ENCODE measurements around the gene REEP1.
"Not testable (repeated sequence)": the region's sequence is repeated elsewhere in the genome, so short reads cannot be mapped to it uniquely, and the experiment has no call there.

REEP1 gene

GRCh38 chr2:86347401-86347800, 10.0 kb upstream of the REEP1 start:
- Histone ChIP-seq H3K9me3 (ENCODE audit: control insufficient read depth, insufficient read depth, low read length) (no peaks in the 10 kb centered on the region), H3K36me3 (ENCODE audit: control insufficient read depth, insufficient read depth, low read length) (no peaks in the 10 kb centered on the region), H3K4me3 (ENCODE audit: low read length) (no peak overlapping the region), H3K27ac (ENCODE audit: low read length) (no peak overlapping the region), H3K4me1 (ENCODE audit: control insufficient read depth, insufficient read depth, low read length) (no peaks in the 10 kb centered on the region), H3K27me3 (ENCODE audit: control insufficient read depth, insufficient read depth, low read length) (no peaks in the 10 kb centered on the region)
- WGBS (ENCODE audit: insufficient coverage, insufficient read length), result no CpG with 5 or more reads among the region's 7 CpGs
- no peak for DNase-seq (ENCODE audit: low read depth, low spot score)

- H3K27me3 ChIP-seq (ENCODE audit: control insufficient read depth, insufficient read depth, low read length); H3K4me1 ChIP-seq (ENCODE audit: control insufficient read depth, insufficient read depth, low read length); H3K4me3 ChIP-seq (ENCODE audit: low read length); DNase-seq (ENCODE audit: low read depth, low spot score); H3K9me3 ChIP-seq (ENCODE audit: control insufficient read depth, insufficient read depth, low read length); H3K36me3 ChIP-seq (ENCODE audit: control insufficient read depth, insufficient read depth, low read length); H3K27ac ChIP-seq (ENCODE audit: low read length): not testable (repeated sequence)
- WGBS (ENCODE audit: insufficient coverage, insufficient read length), result no CpG with 5 or more reads among the region's 6 CpGs
Measured at GRCh38 chr2:86345783-86346370, 8.5 kb upstream of the REEP1 start.

GRCh38 chr2:86344404-86344803, 7.0 kb upstream of the REEP1 start:
- Histone ChIP-seq H3K9me3 (ENCODE audit: control insufficient read depth, insufficient read depth, low read length) (no peaks in the 10 kb centered on the region), H3K27ac (ENCODE audit: low read length) (no peak overlapping the region), H3K4me3 (ENCODE audit: low read length) (no peak overlapping the region), H3K27me3 (ENCODE audit: control insufficient read depth, insufficient read depth, low read length) (peaks cover 7% of the 10 kb centered on the region), H3K4me1 (ENCODE audit: control insufficient read depth, insufficient read depth, low read length) (no peaks in the 10 kb centered on the region), H3K36me3 (ENCODE audit: control insufficient read depth, insufficient read depth, low read length) (no peaks in the 10 kb centered on the region)
- no CpG with 5 or more reads among the region's 2 CpGs for WGBS (ENCODE audit: insufficient coverage, insufficient read length)
- DNase-seq (ENCODE audit: low read depth, low spot score), result no peak

DNA sequence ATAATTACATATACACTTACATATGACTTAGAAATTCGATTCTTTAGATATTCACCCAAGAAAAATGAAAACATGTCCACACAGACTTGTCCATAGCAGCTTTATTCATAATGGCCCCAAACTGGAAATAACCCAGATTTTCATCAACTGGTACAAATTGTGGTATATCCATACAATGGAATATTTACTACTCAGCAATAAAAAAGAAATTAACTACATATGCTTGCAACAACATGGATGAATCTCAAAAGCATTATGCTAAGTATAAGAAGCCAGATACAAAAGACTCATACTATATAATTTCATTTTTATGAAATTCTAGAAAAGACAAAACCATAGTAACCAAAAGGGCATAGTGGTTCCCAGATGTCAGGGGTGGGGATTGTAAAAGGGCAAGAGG, 5.1 kb upstream of the REEP1 start:
- Histone ChIP-seq H3K4me1 (ENCODE audit: control insufficient read depth, insufficient read depth, low read length) (no peaks in the 10 kb centered on the region; the same call in 1 of the 2 replicates), H3K27ac (ENCODE audit: low read length) (no peak overlapping the region), H3K36me3 (ENCODE audit: control insufficient read depth, insufficient read depth, low read length) (no peaks in the 10 kb centered on the region), H3K27me3 (ENCODE audit: control insufficient read depth, insufficient read depth, low read length) (peaks cover 22% of the 10 kb centered on the region), H3K9me3 (ENCODE audit: control insufficient read depth, insufficient read depth, low read length) (no peaks in the 10 kb centered on the region), H3K4me3 (ENCODE audit: low read length) (no peak overlapping the region)
- no CpG with 5 or more reads among the region's 1 CpG for WGBS (ENCODE audit: insufficient coverage, insufficient read length)
- no peak for DNase-seq (ENCODE audit: low read depth, low spot score)

- peaks cover 1% of the 10 kb centered on the region; the same call in 1 of the 2 replicates for H3K4me1 ChIP-seq (ENCODE audit: control insufficient read depth, insufficient read depth, low read length)
- no peak for DNase-seq (ENCODE audit: low read depth, low spot score)
- H3K9me3 ChIP-seq (ENCODE audit: control insufficient read depth, insufficient read depth, low read length), result no peaks in the 10 kb centered on the region
- peaks cover 27% of the 10 kb centered on the region for H3K27me3 ChIP-seq (ENCODE audit: control insufficient read depth, insufficient read depth, low read length)
- H3K36me3 ChIP-seq (ENCODE audit: control insufficient read depth, insufficient read depth, low read length), result no peaks in the 10 kb centered on the region
- H3K27ac ChIP-seq (ENCODE audit: low read length), result no peak overlapping the region
- H3K4me3 ChIP-seq (ENCODE audit: low read length), result no peak overlapping the region
Measured at GRCh38 chr2:86341470-86341869, 4.0 kb upstream of the REEP1 start.

- Histone ChIP-seq H3K4me3 (ENCODE audit: low read length) (no peak overlapping the region), H3K36me3 (ENCODE audit: control insufficient read depth, insufficient read depth, low read length) (no peaks in the 10 kb centered on the region), H3K27me3 (ENCODE audit: control insufficient read depth, insufficient read depth, low read length) (peaks cover 36% of the 10 kb centered on the region), H3K4me1 (ENCODE audit: control insufficient read depth, insufficient read depth, low read length) (peaks cover 2% of the 10 kb centered on the region; the same call in 1 of the 2 replicates), H3K27ac (ENCODE audit: low read length) (no peak overlapping the region), H3K9me3 (ENCODE audit: control insufficient read depth, insufficient read depth, low read length) (no peaks in the 10 kb centered on the region)
- no peak for DNase-seq (ENCODE audit: low read depth, low spot score)
- no CpG with 5 or more reads among the region's 10 CpGs for WGBS (ENCODE audit: insufficient coverage, insufficient read length)
Measured at GRCh38 chr2:86338778-86339295, 1.4 kb upstream of the REEP1 start.

DNA sequence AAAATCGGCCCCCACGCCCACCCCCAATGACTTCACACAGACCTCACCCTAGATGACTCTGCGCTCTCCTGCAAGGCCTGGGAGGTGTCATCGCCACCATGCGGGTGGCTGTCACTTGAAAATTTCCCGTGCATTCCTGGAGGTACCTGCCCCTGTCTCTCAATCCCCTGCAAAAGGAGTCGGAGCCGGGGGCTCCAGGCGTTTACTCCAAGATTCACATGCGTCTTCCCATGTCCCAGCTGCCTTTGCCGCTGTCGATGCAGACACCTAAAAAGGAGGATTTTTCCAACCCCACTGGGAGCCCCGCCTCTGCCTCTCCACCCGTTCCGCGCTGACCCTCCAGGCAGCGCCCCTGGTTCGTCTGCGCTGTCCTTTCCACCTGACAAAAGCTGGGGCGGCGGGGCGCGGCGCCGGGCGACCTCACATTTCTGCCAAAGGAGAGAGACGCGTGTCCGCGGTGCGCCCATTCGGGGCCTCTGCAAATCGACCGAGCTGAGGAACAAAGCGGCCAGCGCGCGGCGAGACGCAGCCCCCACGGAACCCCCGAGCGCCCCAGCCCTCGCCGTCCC, 667 bp downstream of the REEP1 start:
- Histone ChIP-seq H3K9me3 (ENCODE audit: control insufficient read depth, insufficient read depth, low read length) (no peaks in the 10 kb centered on the region), H3K27me3 (ENCODE audit: control insufficient read depth, insufficient read depth, low read length) (peaks cover 36% of the 10 kb centered on the region), H3K4me1 (ENCODE audit: control insufficient read depth, insufficient read depth, low read length) (peaks cover 2% of the 10 kb centered on the region; the same call in 1 of the 2 replicates), H3K36me3 (ENCODE audit: control insufficient read depth, insufficient read depth, low read length) (no peaks in the 10 kb centered on the region), H3K4me3 (ENCODE audit: low read length) (peak overlapping the region; percentile 49), H3K27ac (ENCODE audit: low read length) (no peak overlapping the region)
- no CpG with 5 or more reads among the region's 45 CpGs for WGBS (ENCODE audit: insufficient coverage, insufficient read length)
- no peak for DNase-seq (ENCODE audit: low read depth, low spot score)

GRCh38 chr2:86335865-86336674, 1.4 kb downstream of the REEP1 start:
- H3K9me3 ChIP-seq (ENCODE audit: control insufficient read depth, insufficient read depth, low read length), result no peaks in the 10 kb centered on the region
- H3K27me3 ChIP-seq (ENCODE audit: control insufficient read depth, insufficient read depth, low read length), result peaks cover 36% of the 10 kb centered on the region

GRCh38 chr2:86333378-86333777, 4.0 kb downstream of the REEP1 start:
- no peak overlapping the region for H3K27ac ChIP-seq (ENCODE audit: low read length)
- H3K4me1 ChIP-seq (ENCODE audit: control insufficient read depth, insufficient read depth, low read length), result peaks cover 2% of the 10 kb centered on the region; the same call in 1 of the 2 replicates
- no peak for DNase-seq (ENCODE audit: low read depth, low spot score)
- no peaks in the 10 kb centered on the region for H3K36me3 ChIP-seq (ENCODE audit: control insufficient read depth, insufficient read depth, low read length)
- no peak overlapping the region for H3K4me3 ChIP-seq (ENCODE audit: low read length)
- H3K9me3 ChIP-seq (ENCODE audit: control insufficient read depth, insufficient read depth, low read length), result no peaks in the 10 kb centered on the region
- no CpG with 5 or more reads among the region's 2 CpGs for WGBS (ENCODE audit: insufficient coverage, insufficient read length)
- H3K27me3 ChIP-seq (ENCODE audit: control insufficient read depth, insufficient read depth, low read length), result peaks cover 21% of the 10 kb centered on the region

More at GRCh38 chr2:86335865-86336674, 1.4 kb downstream of the REEP1 start:
- WGBS (ENCODE audit: insufficient coverage, insufficient read length), result no CpG with 5 or more reads among the region's 15 CpGs
- H3K36me3 ChIP-seq (ENCODE audit: control insufficient read depth, insufficient read depth, low read length), result no peaks in the 10 kb centered on the region
- no peak overlapping the region for H3K4me3 ChIP-seq (ENCODE audit: low read length)
- peaks cover 2% of the 10 kb centered on the region; the same call in 1 of the 2 replicates for H3K4me1 ChIP-seq (ENCODE audit: control insufficient read depth, insufficient read depth, low read length)
- DNase-seq (ENCODE audit: low read depth, low spot score), result no peak
- H3K27ac ChIP-seq (ENCODE audit: low read length), result no peak overlapping the region

- WGBS (ENCODE audit: insufficient coverage, insufficient read length), result no CpG with 5 or more reads among the region's 1 CpG
- H3K9me3 ChIP-seq (ENCODE audit: control insufficient read depth, insufficient read depth, low read length), result no peaks in the 10 kb centered on the region
- no peak overlapping the region for H3K4me3 ChIP-seq (ENCODE audit: low read length)
- H3K27ac ChIP-seq (ENCODE audit: low read length), result no peak overlapping the region
- peaks cover 14% of the 10 kb centered on the region for H3K27me3 ChIP-seq (ENCODE audit: control insufficient read depth, insufficient read depth, low read length)
- no peak for DNase-seq (ENCODE audit: low read depth, low spot score)
- 0 out of 2 replicates have a peak, but pooled peaks cover 2% of the 10 kb centered on the region for H3K4me1 ChIP-seq (ENCODE audit: control insufficient read depth, insufficient read depth, low read length)
- H3K36me3 ChIP-seq (ENCODE audit: control insufficient read depth, insufficient read depth, low read length), result no peaks in the 10 kb centered on the region
Measured at GRCh38 chr2:86332654-86333053, 4.8 kb downstream of the REEP1 start.
